PC-9 (cell line): ENCODE data around the gene RYR3.

Source experiments
- CTCF ChIP-seq: fragments of 200-600 bp; sonication (generic); conservative IDR thresholded peaks from 2 replicates; pipeline ENCODE4 v1.6.1; 2017; ENCODE audit warnings: mixed run types, antibody characterized with exemption, mild to moderate bottlenecking, moderate library complexity
- EZH2 ChIP-seq: fragments of 200-600 bp; sonication (generic); IDR thresholded peaks from 2 replicates; pipeline ENCODE4 v1.8.0; 2017; ENCODE audit warnings: antibody characterized with exemption, low read depth

- TF ChIP-seq CTCF (no peak), EZH2 (no peak)
Measured at GRCh38 chr15:33780011-33780768, 469.4 kb downstream of the RYR3 start.
